Renal cortex interstitium (tissue), 11 donors: Measurements from ENCODE around the gene B9D1. TPM values are rescaled to one million over a fixed set of nuclear protein-coding genes. Genes with fewer than 3 reads are reported as not detected.
"Not testable (repeated sequence)": the region's sequence is repeated elsewhere in the genome, so short reads cannot be mapped to it uniquely, and the experiment has no call there.

Experiments
- DNase-seq, 11 donors: peaks; one replicate each; pipeline ENCODE4 v3.0.0-alpha.2; 2013; ENCODE audit warnings: low read depth in 9 of 11, low spot score in 4 of 11; ENCODE audit errors: extremely low read depth in 1 of 11
- polyA plus RNA-seq, 3 donors: library from polyadenylated mRNA; unstranded; fragments of 120-200 nt; gene quantifications; one replicate each; pipeline ENCODE4 v1.2.1, GENCODE V29; 2013; ENCODE audit not compliant: insufficient read length in 3 of 3

B9D1 gene
- polyA plus RNA-seq, 3 donors = 34.7 to 48.8 (median 39.6) TPM

DNA sequence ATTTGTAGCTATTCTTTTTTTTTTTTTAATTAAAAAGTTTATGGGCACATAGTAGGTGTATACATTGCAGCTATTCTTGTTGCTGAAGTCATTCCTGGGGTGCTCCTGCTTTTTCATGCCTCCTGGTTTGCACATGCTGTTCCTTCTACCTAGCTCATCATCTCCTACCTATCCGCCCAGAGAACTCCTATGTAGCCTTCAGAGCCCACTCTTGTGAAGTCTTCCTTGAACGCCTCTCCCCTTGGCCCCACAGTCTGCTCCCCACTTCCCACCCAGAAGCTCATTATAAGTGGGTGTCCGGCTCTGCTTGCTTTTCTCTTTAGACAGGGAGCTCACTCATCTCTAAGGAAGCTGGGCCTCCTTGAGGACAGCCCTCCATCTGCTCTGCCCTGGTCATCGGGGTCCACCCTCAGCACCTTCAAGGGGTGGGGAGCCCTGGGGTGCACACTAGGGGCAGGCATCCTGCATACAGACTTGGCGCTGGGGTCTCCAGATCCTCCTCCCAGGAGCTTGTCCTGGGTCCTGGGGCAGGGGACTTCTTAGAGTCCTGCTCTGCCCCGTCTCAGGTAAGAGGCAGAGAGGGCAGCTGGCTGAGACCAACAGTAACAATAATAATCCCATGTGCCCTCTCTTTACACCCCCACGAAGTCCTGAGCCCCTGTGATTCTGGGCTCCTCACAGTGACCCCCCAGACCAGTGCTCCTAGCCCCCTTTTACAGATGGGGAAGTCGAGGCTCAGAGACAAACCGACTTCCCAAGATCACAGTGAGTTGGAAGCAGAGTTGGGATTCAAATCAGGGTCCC, 3.5 kb upstream of the B9D1 start:
- DNase-seq = no peak

DNA sequence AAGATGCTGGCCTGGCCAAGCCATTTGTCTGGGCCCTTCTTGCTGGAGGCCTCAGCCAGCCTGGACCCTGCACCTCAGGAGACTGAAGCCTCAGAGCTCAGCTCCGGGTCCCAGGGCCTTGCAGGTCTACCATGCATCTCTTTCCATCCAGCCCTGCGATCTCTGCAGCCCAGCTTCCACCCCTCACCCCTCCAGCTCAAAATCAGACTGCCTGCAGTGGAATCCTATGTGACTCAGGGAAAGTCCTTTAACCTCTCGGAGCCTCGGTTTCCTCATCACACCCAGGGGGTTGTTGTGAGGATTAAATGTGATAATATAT, 2.9 kb upstream of the B9D1 start:
- DNase-seq = no peak

DNA sequence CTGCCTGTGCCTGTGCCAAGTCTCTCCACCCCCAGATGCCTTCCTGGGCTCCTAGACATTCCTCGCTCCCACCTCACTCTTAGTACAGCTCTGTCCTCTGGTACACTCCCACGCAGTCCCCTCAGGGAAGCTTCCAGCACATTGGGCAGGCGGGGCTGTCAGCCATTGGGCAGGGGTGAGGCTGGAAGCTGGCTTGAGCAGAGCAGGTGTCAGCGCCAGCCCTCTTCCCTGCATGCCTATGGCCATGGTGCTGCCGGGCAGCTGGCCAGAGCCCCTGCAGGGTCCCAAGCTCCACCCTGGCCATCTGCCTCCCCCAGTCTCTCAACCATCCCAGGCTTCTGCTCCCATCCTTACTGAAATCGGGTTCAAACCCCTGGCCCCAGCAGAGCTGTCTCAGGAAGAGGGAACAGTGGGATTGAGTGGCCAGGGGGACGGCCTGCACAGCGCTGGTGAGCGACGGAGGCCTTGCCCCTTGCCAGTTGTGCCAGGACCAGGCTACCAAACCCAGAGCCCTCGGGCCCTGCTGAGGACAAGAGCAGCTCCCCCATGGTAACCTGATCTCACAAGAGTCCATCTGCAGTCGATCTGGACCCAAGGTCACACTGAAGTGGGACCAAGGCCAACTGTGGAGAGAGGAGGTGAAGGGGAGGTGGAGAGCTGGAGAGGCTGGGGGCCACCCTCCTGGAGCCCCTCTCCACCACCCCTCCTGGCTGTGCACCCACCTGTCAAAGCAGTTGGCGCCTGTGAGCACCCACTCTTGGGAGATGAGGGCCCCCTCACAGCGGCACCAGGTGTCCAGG, 2.4 kb upstream of the B9D1 start:
- no peak for DNase-seq

DNA sequence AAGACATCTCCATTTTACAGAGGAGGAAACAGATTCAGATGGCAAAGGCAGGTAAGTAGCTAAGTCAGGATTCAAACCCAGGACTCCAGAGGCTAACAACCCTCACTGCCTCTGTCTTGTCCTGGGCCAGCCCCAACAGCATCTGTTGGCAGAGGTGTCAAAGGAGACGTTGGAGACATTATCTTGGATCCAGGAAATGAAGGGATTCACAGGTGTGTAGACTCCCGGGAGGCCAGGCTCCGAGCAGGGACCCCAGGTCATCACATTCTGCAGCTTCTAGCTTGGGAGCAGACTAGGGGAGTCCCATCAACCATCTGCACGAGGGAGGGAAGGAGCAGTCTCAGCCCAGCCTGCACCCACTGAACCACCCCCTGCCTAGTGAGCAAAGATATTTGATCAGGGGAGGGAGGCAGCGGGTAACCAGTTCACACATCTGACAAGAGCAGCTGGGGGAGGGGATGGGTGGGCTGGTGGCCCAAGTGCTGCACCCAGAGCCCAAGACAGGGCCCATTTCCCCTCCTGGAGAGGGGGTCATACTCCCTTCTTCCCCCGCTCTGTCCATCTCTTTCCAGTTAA, 1.0 kb upstream of the B9D1 start:
- no peak for DNase-seq

DNA sequence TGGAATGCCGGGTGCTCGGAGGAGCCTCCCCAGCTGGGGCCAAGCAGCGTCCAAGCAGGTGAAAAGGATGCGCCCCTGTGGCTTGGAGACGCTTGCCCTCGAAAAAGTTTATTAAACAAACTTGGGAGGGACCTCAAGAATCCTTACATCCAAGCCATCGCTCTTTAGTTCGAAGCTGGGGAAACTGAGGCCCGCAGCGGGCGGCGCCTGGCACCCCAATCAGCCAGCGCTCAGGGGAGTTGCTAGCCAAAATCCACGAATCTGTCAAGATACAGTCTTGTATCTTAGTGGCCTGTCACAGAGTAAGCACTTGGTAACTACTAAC, 553 bp upstream of the B9D1 start:
- DNase-seq = no peak

DNA sequence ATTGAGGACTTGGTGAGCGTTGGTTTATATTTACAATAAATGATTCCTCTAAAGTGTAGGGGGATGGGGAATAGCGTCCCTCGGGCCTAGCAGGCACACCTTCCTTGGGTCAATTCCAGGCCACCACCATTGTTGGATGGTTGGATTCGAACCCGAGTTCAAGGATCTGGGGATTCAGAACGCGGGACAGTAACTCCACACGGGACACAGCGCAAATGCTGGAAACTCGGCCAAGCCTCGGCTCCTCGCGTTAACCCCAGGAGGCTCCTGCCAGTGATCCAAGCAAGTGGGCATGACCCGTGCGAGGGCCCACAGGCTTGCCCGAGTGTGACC, 613 bp downstream of the B9D1 start:
- DNase-seq = no peak

DNA sequence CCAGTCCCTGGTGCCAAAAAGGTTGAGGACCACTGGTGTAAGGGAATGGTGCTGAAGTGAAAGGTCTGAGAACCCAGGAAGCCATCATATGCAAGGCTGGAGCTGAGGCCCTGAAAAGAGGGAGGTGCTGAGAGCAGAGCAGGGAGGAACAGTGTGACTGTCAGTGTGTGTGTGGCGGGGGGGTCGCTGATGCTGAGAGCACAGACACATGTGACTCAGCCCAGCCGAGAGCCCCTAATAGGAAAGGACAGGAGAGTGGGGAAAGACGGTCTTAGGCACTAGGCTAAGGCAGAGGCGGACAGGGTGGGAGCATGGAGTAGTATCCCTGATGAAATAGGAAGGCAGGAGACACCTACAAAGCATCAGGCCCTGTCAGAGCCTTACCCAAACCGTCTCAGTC, 1.2 kb downstream of the B9D1 start:
- no peak for DNase-seq

DNA sequence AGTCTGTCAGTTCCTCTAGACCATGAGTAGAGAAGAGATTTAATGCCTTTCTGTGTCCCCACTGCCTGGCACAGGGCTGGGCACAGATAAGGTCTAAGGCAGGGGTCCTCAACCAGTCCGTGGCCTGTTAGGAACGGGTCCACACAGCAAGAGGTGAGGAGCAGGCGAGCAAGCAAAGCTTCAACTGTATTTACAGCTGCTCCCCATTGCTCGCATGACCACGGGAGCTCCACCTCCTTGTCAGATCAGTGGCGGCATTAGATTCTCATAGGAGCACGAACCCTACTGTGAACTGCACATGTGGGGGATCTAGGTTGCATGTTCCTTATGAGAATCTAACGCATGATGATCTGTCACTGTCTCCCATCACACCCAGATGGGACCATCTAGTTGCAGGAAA, 1.8 kb downstream of the B9D1 start:
- DNase-seq = no peak

DNA sequence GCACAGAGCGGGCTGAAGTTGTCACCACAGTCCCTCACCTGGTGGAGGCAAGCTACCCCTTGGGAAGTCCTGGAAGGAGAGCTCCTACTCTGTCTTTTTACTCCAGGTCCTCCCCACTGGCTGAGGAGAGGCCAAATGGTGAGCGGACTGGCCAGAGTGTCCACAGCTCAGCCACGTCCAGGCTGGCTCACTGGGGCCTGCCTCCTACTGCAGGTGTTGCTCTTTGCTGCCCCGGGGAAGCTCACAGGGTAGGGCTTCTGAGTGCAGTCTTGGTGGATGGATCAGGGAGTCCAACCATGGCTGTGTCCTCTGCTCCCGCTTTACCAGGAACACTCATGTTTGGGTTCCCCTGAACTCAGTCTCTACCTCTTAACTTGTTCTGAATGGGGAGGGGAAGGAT, 2.7 kb downstream of the B9D1 start:
- no peak for DNase-seq

DNA sequence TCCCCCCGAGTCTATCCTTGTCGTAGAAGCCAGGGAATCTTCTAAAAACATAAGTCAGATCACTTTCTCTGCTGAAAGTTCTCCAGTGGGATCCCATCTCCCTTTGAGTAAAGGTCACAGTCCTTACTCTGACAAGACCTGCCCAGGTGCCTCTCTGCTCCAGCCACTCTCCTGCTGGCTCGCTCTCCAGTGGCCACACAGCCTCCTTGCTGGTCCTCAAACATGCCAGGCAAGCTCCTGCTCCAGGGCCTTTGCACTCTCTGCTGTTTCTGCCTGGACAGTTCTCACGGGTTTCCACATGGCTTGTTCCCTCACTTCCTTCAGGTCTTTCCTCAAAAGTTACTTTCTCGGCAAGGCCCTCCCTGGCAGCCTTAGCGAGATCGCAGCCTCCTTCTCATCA, 3.4 kb downstream of the B9D1 start:
- no peak for DNase-seq

DNA sequence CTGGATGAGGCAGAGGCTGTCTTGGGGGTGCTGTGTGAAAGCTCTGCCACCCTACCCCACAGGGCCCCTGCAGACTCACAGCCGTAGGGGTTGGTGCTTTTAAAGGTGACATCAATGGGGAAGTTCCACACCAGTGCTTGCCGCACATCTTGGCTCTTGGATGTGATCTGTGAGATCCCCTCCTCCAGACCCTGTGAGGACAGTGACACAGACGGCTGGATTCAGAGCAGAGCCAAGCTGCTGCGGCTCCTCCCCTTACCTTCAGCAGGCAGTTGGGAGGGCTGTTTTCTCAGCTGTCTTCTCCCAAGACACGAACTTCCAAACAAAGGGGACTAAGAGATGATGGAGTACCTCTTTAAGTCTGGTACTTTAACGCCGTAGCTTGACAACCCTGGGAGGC, 4.8 kb downstream of the B9D1 start:
- DNase-seq = no peak

DNA sequence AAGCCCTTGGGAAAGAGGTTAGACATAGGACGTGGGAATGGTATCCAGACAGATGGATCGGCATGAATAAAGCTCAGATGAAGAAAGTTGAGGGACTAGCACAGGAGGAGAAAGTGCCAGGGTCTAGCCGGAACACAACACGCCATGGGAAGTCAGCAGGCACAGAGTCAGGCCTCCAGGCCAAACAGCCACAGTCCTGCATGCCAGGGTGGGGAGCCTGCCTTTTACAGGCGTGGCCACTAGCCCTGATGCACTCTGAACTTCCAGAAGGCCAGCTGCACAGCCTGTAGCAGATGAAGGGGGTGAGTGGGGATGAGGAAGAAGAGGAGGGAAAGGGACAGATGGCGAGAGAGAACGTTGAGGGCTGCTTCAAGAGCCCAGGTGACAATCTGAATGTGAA, 5.2 kb downstream of the B9D1 start:
- no peak for DNase-seq

DNA sequence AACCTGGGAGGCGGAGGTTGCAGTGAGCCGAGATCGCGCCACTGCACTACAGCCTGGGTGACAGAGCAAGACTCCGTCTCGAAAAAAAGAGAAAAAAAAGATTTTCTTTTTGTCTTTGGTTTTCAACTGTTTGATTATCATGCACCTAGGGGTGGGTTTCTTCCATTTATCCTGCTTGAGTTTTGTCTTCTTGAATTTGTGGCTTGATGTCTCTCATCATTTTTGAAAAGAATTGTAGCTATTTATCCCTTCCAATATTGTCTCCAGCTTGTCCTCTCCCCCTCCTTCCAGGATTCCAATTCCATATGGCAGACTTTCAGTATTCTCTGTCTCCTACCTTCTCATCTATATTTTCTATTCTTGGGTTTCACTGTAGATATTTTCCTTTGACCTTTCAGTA, 7.8 kb downstream of the B9D1 start:
- DNase-seq = no peak

DNA sequence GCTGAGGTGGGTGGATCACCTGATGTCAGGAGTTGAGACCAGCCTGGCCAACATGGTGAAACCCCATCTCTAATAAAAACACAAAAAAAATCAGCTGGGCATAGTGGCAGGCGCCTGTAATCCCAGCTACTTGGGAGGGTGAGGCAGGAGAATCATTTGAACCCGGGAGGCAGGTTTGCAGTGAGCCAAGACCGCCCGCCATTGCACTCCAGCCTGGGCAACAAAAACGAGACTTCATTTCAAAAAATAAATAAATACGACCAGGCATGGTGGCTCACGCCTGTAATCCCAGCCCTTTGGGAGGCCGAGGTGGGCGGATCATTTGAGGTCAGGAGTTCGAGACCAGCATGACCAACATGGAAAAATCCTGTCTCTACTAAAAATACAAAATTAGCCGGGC, 9.1 kb downstream of the B9D1 start:
- not testable (repeated sequence) for DNase-seq

DNA sequence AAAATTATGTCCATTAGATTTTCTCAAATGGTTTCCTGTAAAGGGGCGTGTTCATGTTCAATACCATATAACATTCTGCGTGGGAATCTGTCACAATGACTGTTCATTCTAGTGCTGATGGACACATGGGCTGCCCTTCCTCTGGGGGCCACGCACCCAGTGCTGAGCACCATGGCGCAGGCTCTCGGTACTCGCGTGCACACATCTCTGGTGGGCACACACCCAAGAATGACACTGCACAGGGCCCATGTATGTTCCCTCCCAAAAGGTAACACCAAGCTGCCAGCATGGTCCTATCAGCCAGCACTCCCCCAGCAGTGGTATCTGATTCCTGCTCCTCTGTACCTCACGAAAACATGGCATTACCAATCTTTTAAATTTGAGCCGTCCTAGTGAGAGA, 13.7 kb downstream of the B9D1 start:
- no peak for DNase-seq

DNA sequence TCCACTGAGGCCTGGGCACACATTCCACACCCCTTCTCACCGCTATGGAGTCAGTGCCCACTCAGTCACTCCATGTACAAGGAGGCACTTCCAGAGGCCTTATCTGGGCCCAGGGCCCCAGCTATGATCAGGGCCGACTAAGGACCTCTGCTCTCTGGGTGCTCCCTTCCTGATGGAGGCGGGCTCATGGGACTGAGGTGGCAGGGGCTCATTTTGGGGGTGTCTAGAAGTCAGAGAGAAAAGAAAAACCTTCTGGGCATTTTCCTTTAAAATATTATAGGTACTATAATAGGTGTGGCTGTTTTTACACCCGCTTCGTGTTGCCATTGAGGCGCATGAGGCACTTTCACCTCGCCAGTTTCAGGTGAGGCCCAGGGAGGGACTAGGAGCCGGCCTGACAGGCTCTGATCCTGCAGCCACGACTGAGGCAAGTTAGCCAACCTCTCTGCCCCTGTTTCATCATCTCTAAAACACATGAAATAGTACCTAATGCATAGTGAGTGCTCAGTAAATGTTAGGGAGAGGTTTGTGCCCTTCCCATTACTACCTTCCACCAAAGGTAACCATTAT, 14.4 kb downstream of the B9D1 start:
- DNase-seq = no peak

DNA sequence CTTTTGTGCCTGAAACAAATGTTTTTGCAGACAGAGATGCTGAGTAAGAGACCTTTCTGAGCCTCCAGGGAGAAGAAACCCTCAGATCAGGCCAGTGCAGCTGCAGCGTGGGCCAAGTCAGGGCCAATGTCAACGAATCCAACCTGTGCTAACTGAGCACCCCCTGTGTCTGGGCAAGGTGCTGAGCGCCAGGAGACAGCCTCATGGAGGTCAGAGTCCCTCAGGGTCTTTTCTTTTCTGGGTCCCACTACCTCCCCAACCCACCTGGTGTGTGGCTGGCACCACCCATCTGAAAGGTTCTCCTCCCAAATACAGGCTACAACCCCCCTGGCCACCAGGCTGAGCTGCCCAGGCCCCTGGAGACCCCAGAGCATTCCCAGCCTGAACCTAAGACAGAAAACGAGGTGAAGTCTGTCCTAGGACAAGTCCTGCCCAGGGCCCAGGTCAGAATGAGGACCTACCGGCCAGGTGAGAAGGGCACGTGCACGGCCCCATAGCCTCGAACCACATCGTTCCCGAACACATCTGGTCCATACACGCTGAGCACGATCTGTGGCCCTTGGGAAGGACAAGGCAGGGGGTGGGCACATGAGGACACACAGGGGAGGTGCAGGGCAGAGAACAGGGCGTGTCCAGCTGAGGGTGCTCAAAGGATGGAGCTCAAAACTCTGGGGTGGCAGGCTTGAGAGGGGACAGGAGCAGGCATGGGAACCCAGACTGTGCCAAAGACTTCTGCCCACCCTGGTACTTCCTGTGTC, 15.0 kb downstream of the B9D1 start:
- DNase-seq = no peak

DNA sequence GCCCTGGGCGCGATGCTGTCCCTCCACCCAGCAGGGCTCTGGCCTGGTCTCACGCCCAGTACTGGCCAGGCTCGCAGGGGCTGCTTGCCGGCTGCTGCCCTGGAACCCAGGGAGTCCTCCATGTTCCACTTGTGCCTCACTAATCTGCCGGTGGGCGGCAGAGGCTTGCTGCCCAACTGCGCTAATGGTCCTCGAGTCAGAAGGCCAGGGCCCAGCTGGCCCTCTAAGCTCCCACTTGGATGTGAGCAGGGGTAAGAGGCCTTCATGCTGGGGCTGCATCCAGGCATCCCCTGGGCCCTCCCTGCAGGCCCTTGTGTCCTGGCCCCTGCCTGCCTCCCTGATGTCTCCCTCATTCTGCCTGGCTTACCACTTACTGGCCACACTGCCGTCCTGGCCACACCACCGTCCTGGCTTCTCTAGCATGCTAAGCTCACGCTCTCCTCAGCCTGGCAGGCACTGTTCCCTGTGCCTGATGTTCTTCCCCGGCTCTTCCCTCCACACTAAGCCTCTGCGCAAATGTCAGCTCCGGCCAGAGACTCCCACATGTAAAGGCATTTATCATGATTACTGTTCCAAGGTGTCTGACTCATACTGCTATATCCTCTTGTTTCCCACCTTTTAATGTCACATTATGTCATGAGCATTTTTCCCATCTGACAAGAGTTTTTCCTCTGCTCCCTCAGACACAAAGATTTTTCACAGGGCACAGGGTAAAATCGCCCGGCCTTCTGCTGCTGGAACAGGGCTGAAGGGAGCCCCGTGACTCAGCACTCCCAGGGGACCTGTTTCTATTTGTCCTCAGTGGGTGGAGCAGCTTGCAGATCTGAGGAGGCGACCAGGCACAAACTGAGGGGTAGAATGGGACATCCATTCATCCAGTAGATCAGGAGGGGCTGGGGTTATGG, 15.9 kb downstream of the B9D1 start:
- DNase-seq = no peak
